HG02763 (cell line): Measurements from ENCODE around the gene TRPM6.

Experiments used
- ATAC-seq: cut with Tn5 transposase; IDR thresholded peaks from one replicate; pipeline ENCODE4 v1.9.1; 2021; ENCODE audit warnings: mild to moderate bottlenecking, moderate library complexity; ENCODE audit not compliant: unreplicated experiment

The TRPM6 gene

GRCh38 chr9:74721696-74722660, 165.7 kb downstream of the TRPM6 start:
- ATAC-seq: no peak

DNA sequence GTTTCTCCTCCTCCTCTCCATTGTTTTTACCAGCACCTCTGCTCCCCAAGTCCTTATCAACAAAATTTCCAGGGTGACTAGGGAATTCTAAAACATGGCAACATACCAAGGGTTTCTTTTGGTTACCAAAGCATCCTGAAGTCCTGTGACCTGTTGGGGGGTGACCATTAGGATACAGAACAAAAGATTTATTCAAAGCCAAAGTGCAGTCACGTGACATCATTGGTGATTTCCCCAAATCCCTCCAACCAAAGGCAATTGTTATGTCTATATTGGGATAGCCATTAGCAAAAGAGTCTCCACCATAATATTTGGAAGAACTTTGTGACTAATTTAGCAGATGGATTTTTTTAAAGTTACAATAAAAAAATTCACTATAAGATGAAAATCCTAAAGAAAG, 168.4 kb downstream of the TRPM6 start:
- no peak for ATAC-seq

DNA sequence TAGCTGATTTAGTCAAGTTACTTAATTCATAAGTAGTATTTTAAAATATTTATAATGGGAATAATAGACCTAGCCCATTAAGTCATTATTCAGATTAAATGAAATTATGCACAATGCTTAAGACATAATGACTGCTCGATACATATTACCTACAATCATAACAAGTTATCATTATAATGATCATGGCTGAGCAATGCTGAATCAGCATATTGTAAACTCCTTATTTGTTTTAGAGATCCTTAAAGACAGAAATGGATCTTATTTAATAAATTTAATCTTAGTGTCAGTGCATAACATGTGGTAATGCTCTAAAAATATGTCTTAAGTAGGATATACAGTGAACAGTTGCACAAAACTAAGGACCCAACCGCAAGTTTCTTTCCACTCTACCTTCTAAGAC, 169.0 kb downstream of the TRPM6 start:
- ATAC-seq: no peak

DNA sequence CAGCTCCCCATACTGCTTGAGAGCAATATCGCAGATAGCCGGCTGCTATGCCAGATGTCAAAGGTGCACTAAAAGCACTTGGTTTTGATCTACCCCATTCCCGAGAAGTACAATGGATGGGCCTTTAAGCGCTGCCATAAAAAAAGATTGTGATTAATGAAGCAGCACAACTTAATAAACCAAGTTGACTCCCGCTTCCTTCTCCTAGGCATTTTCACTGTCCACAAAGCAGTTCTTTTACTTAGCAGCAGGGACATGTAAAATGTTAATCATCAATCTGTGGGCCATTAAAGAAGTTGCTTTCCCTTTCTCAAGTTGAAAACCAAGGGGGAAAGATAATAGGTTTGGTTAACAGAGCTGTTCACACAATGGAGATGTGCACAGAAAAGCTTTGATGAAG, 176.4 kb downstream of the TRPM6 start:
- no peak for ATAC-seq

DNA sequence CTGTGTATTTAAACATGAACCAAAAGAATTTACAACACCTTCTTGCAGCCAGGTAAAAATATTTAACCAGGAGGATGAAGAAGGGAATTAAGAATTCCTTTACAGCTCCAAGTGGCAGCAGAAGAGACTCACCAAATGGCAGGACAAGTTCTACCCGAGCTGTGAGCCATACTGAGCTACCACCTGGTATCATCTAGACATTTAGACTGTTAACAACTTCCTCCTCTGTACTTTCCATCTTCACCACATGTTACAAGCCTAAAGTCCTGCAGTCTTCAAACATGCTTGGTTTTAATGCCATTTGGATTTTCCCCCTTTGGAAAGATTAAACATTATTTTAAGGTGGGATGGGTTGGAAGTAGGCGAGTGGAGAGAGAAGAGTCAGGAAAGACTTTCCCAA, 190.2 kb downstream of the TRPM6 start:
- no peak for ATAC-seq

DNA sequence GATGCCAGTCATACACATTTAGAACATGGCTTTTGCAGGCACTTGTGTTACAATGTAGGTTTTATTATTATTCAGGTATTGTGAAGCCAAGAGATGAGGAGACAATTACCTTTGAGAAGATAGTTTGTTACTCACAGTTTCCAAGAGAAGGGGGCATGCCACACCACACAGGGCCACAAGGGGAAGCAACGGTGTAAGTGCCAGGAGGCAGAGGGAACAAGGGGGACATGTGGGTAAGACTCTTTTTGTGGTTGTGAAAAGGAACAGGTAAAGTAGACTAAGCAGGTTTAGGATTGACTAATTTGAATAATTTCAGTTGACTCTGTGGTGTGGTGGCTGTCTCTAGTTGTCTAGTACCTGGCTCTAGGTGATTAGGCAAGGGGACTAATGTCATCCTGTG, 191.2 kb downstream of the TRPM6 start:
- ATAC-seq: no peak

- ATAC-seq: no peak
Observed at GRCh38 chr9:74691058-74691457, 196.7 kb downstream of the TRPM6 start.

- ATAC-seq: no peak
Observed at GRCh38 chr9:74683322-74683721, 204.4 kb downstream of the TRPM6 start.

GRCh38 chr9:74681906-74682305, 205.8 kb downstream of the TRPM6 start:
- ATAC-seq: no peak

DNA sequence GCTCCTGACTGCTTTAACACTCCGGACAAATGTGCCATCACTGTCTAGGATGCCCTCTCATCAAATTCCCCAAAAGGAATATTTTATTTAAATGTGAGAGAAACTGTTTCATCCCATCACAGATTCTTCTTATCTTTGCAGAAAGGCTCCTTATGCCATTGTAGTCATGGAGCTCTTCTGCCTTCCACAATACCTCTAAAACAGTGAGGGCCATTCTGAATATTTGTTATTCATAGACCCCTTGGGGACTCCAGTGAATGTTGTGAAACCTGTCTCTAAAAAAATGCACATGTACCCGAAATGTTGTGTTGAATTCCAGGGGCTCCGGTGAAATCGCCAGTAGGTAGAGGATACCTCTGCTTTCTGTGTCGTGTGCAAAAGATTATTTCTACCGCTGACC, 213.6 kb downstream of the TRPM6 start:
- ATAC-seq: no peak
